HG03064 (cell line): Measurements from ENCODE around the gene MLLT3.

ENCODE experiments used
- ATAC-seq: cut with Tn5 transposase; IDR thresholded peaks from one replicate; pipeline ENCODE4 v1.9.1; 2021; ENCODE audit warnings: low read depth; ENCODE audit not compliant: unreplicated experiment

Gene MLLT3

GRCh38 chr9:20356403-20357036, 265.8 kb downstream of the MLLT3 start:
- no peak for ATAC-seq

- no peak for ATAC-seq
Observed at GRCh38 chr9:20355022-20355421, 267.3 kb downstream of the MLLT3 start.

GRCh38 chr9:20353931-20354652, 268.2 kb downstream of the MLLT3 start:
- no peak for ATAC-seq

GRCh38 chr9:20353524-20353923, 268.8 kb downstream of the MLLT3 start:
- ATAC-seq: no peak

GRCh38 chr9:20352591-20352990, 269.7 kb downstream of the MLLT3 start:
- ATAC-seq: no peak

- no peak for ATAC-seq
Observed at GRCh38 chr9:20351715-20352114, 270.6 kb downstream of the MLLT3 start.

- no peak for ATAC-seq
Observed at GRCh38 chr9:20349568-20349967, 272.7 kb downstream of the MLLT3 start.

GRCh38 chr9:20343325-20343724, 279.0 kb downstream of the MLLT3 start:
- ATAC-seq: no peak

- no peak for ATAC-seq
Observed at GRCh38 chr9:20340511-20340861, 281.8 kb downstream of the MLLT3 start.

- no peak for ATAC-seq
Observed at GRCh38 chr9:20335668-20336332, 286.5 kb downstream of the MLLT3 start.

- ATAC-seq: no peak
Observed at GRCh38 chr9:20333991-20334390, 288.3 kb downstream of the MLLT3 start.

GRCh38 chr9:20331095-20331685, 291.1 kb downstream of the MLLT3 start:
- ATAC-seq: no peak

- ATAC-seq: no peak
Observed at GRCh38 chr9:20330688-20331087, 291.6 kb downstream of the MLLT3 start.

- no peak for ATAC-seq
Observed at GRCh38 chr9:20326516-20326915, 295.8 kb downstream of the MLLT3 start.

- no peak for ATAC-seq
Observed at GRCh38 chr9:20325008-20325407, 297.3 kb downstream of the MLLT3 start.

- ATAC-seq: no peak
Observed at GRCh38 chr9:20322212-20322611, 300.1 kb downstream of the MLLT3 start.

- ATAC-seq: no peak
Observed at GRCh38 chr9:20321423-20322082, 300.7 kb downstream of the MLLT3 start.

GRCh38 chr9:20320921-20321320, 301.4 kb downstream of the MLLT3 start:
- ATAC-seq: no peak

GRCh38 chr9:20319641-20320337, 302.5 kb downstream of the MLLT3 start:
- no peak for ATAC-seq

GRCh38 chr9:20319241-20319640, 303.1 kb downstream of the MLLT3 start:
- no peak for ATAC-seq
